ENCODE measurements around the gene PARVA. TPM values are rescaled to one million over a fixed set of nuclear protein-coding genes. Genes with fewer than 3 reads are reported as not detected.

PARVA gene
- polyA plus RNA-seq, 1 experiment: 142 TPM

- POLR2A ChIA-PET: no interaction called here
- no peak for TF ChIP-seq CTCF (IDR thresholded peaks at IDR 0.05; ENCODE audit: low read depth, low read length)
- Histone ChIP-seq H3K27me3 (ENCODE audit: control insufficient read depth, insufficient read depth, low read length) (no peaks in the 10 kb centered on the region), H3K27ac (ENCODE audit: low read depth, low read length) (peak overlapping the region; percentile 11), H3K4me3 (ENCODE audit: low read depth, low read length) (no peak overlapping the region), H3K9me3 (ENCODE audit: control insufficient read depth, insufficient read depth, low read length) (no peaks in the 10 kb centered on the region; the same call in 1 of the 2 replicates)
- DNase-seq (ENCODE audit: low read depth, low spot score): no peak
- CTCF ChIA-PET: no interaction called here
Measured at GRCh38 chr11:12408156-12408770, 30.9 kb downstream of the PARVA start.

- peak overlapping the region; percentile 59 for H3K27ac ChIP-seq (ENCODE audit: low read depth, low read length)
- CTCF ChIA-PET: interaction anchor here (1.2 to 3.8 kb wide), 2 partner anchors 78 to 484 kb away, joined by 4 to 25 read pairs; no protein-coding TSS in a partner anchor
Measured at GRCh38 chr11:12409621-12410005, 32.2 kb downstream of the PARVA start.

GRCh38 chr11:12410006-12410728 lies 32.8 kb downstream of the PARVA start:
- peak; percentile 11; the same call in 1 of the 2 replicates for TF ChIP-seq CTCF (IDR thresholded peaks at IDR 0.05; ENCODE audit: low read depth, low read length)
- Histone ChIP-seq H3K9me3 (ENCODE audit: control insufficient read depth, insufficient read depth, low read length) (no peaks in the 10 kb centered on the region; the same call in 1 of the 2 replicates), H3K27ac (ENCODE audit: low read depth, low read length) (peak overlapping the region; percentile 59), H3K4me3 (ENCODE audit: low read depth, low read length) (no peak overlapping the region), H3K27me3 (ENCODE audit: control insufficient read depth, insufficient read depth, low read length) (no peaks in the 10 kb centered on the region)
- ChIA-PET CTCF (interaction anchor here (0.6 to 3.8 kb wide), 6 partner anchors 60 to 483 kb away, joined by 3 to 25 read pairs (median 4); no protein-coding TSS in a partner anchor), POLR2A (interaction anchor here (0.6 to 4.1 kb wide), 6 partner anchors 23 to 267 kb away, joined by 3 to 14 read pairs (median 3); partner anchors contain the start of gene PARVA)
- DNase-seq (ENCODE audit: low read depth, low spot score): no peak

More at GRCh38 chr11:12409621-12410005, 32.2 kb downstream of the PARVA start:
- Histone ChIP-seq H3K27me3 (ENCODE audit: control insufficient read depth, insufficient read depth, low read length) (no peaks in the 10 kb centered on the region), H3K4me3 (ENCODE audit: low read depth, low read length) (no peak overlapping the region), H3K9me3 (ENCODE audit: control insufficient read depth, insufficient read depth, low read length) (no peaks in the 10 kb centered on the region; the same call in 1 of the 2 replicates)
- DNase-seq (ENCODE audit: low read depth, low spot score): no peak
- POLR2A ChIA-PET: interaction anchor here (0.6 to 4.1 kb wide), 5 partner anchors 24 to 267 kb away, joined by 3 to 14 read pairs (median 3); partner anchors contain the start of gene PARVA
- no peak for TF ChIP-seq CTCF (IDR thresholded peaks at IDR 0.05; ENCODE audit: low read depth, low read length)

- Histone ChIP-seq H3K27ac (ENCODE audit: low read depth, low read length) (peak overlapping the region; percentile 97), H3K9me3 (ENCODE audit: control insufficient read depth, insufficient read depth, low read length) (no peaks in the 10 kb centered on the region; the same call in 1 of the 2 replicates), H3K4me3 (ENCODE audit: low read depth, low read length) (no peak overlapping the region), H3K27me3 (ENCODE audit: control insufficient read depth, insufficient read depth, low read length) (no peaks in the 10 kb centered on the region)
- no peak for TF ChIP-seq CTCF (IDR thresholded peaks at IDR 0.05; ENCODE audit: low read depth, low read length)
- ChIA-PET CTCF (interaction anchor here (0.5 to 3.8 kb wide), 15 partner anchors 9 to 477 kb away, joined by 3 to 25 read pairs (median 3); no protein-coding TSS in a partner anchor), POLR2A (interaction anchor here (0.8 to 4.1 kb wide), 5 partner anchors 13 to 262 kb away, joined by 3 to 14 read pairs (median 6); partner anchors contain the start of gene PARVA)
- no peak for DNase-seq (ENCODE audit: low read depth, low spot score)
Measured at GRCh38 chr11:12411393-12411792, 34.0 kb downstream of the PARVA start.
